Measurements from ENCODE around the gene KRT24. TPM values are rescaled to one million over a fixed set of nuclear protein-coding genes. Genes with fewer than 3 reads are reported as not detected.
"Not testable (repeated sequence)": the region's sequence is repeated elsewhere in the genome, so short reads cannot be mapped to it uniquely, and the experiment has no call there.

The KRT24 gene
- total RNA-seq: under 1 TPM in 1 of 4 donors, not detected in 3; 0.20 TPM

DNA sequence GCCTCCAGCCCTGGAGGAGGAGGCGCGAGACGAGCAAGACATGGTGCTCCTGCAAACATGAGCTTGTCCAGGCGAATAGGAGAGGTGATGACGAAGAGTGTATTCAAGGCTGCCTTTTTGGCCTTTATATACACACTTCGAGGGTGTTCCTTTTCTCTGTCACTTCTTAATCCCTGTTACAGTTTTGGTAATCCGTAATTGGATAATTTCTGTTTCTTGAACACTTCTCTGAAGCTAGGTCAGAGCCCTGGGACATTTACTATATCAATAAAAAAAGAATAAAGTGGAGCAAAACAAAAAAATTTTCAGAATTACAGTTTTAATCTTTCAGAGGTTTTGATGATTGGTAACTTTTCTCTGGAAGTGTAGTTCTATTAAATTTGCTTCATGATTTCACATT, at the start of gene KRT24:
KRT24 (minus strand) TSS at position 101 of the 400 bp plus-strand sequence; CDS start at position 42, 59 bp downstream.
- no peak for DNase-seq (ENCODE audit: low spot score in 2 of 2)
- Histone ChIP-seq H3K4me1 (peaks cover 0 to 32% (median 0%) of the 10 kb centered on the region in 4 donors), H3K27ac (no peak within 1 kb of the TSS), H3K36me3 (no peaks in the 10 kb centered on the region), H3K4me3 (no peak within 1 kb of the TSS), H3K27me3 (no peaks in the 10 kb centered on the region), H3K9me3 (no peaks in the 10 kb centered on the region)
- WGBS, 2 donors: 86 to 93% methylated on average over 7 of the region's 7 CpGs
- TF ChIP-seq, protein P1, sequence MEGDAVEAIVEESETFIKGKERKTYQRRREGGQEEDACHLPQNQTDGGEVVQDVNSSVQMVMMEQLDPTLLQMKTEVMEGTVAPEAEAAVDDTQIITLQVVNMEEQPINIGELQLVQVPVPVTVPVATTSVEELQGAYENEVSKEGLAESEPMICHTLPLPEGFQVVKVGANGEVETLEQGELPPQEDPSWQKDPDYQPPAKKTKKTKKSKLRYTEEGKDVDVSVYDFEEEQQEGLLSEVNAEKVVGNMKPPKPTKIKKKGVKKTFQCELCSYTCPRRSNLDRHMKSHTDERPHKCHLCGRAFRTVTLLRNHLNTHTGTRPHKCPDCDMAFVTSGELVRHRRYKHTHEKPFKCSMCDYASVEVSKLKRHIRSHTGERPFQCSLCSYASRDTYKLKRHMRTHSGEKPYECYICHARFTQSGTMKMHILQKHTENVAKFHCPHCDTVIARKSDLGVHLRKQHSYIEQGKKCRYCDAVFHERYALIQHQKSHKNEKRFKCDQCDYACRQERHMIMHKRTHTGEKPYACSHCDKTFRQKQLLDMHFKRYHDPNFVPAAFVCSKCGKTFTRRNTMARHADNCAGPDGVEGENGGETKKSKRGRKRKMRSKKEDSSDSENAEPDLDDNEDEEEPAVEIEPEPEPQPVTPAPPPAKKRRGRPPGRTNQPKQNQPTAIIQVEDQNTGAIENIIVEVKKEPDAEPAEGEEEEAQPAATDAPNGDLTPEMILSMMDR (IDR thresholded peaks at IDR 0.05): no peak
- TF ChIP-seq POLR2A (IDR thresholded peaks at IDR 0.05): no peak
- no peak for TF ChIP-seq EP300 (IDR thresholded peaks at IDR 0.05)

DNA sequence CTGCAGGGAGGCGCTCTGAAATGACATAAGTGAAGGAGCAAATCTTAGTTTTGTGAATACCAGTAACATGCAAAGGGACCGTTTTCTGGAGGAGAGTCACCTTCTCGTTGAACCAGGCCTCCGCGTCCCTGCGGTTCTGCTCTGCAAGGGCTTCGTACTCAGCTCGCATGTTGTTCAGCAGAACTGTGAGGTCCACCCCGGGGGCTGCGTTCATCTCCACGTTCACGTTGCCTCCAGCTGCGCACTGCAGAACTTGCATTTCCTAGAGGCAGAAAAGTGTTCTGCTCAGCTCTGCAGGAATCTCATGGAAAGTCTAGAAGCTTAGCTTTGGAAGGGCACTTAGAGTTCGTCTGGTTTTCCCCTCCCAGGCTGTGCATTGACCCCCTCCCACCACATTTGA, 47.5 kb upstream of the KRT24 start:
- Histone ChIP-seq H3K9me3 (no peaks in the 10 kb centered on the region), H3K4me3 (no peak overlapping the region), H3K36me3 (no peaks in the 10 kb centered on the region), H3K27me3 (peaks cover 0 to 6% of the 10 kb centered on the region in 2 donors), H3K4me1 (no peaks in the 10 kb centered on the region), H3K27ac (no peak overlapping the region)
- no peak for TF ChIP-seq EP300 (IDR thresholded peaks at IDR 0.05)
- TF ChIP-seq, protein P1 (IDR thresholded peaks at IDR 0.05): no peak
- TF ChIP-seq POLR2A (IDR thresholded peaks at IDR 0.05): no peak
- 79 to 86% methylated on average over 14 of the region's 14 CpGs for WGBS, 2 donors
- DNase-seq (ENCODE audit: low spot score in 2 of 2): no peak

- no peak for DNase-seq (ENCODE audit: low spot score in 2 of 2)
- Histone ChIP-seq H3K4me3 (no peak overlapping the region), H3K27ac (no peak overlapping the region), H3K9me3 (no peaks in the 10 kb centered on the region), H3K36me3 (no peaks in the 10 kb centered on the region), H3K4me1 (no peaks in the 10 kb centered on the region), H3K27me3 (peaks cover 0 to 6% of the 10 kb centered on the region in 2 donors)
- WGBS, 2 donors: 72 to 81% methylated on average over 6 of the region's 6 CpGs
- TF ChIP-seq EP300 (IDR thresholded peaks at IDR 0.05) (no peak), POLR2A (IDR thresholded peaks at IDR 0.05) (no peak)
- TF ChIP-seq, protein P1 (IDR thresholded peaks at IDR 0.05): no peak
Observed at GRCh38 chr17:40750391-40750790, 46.8 kb upstream of the KRT24 start.

- H3K27me3 ChIP-seq; H3K9me3 ChIP-seq; H3K4me1 ChIP-seq; H3K27ac ChIP-seq; DNase-seq (ENCODE audit: low spot score in 2 of 2); H3K36me3 ChIP-seq; H3K4me3 ChIP-seq: not testable (repeated sequence)
- 80 to 83% methylated on average over 1 of the region's 1 CpG for WGBS, 2 donors
Observed at GRCh38 chr17:40748666-40749065, 45.1 kb upstream of the KRT24 start.

DNA sequence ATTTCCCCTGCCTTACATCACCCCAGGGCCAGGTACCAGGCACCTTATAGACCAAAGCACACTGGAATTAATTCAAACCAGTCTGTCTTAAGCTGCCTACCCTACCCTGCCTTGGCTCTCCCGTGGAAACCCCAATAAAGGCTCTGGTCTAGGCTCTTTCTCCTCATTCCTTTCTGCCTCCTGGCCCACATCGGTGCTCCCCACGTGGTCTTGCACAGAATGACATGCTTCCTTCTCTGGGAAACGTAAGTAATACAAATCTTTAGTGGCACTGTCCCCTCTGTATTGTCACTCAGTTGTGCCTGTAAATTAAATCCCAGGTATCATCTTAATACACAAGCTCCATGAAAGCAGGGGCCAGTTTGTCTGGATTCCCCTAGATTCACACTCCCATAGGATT, 35.0 kb upstream of the KRT24 start:
- TF ChIP-seq, protein P1 (IDR thresholded peaks at IDR 0.05): no peak
- TF ChIP-seq EP300 (IDR thresholded peaks at IDR 0.05) (no peak), POLR2A (IDR thresholded peaks at IDR 0.05) (no peak)
- Histone ChIP-seq H3K36me3 (no peaks in the 10 kb centered on the region), H3K4me3 (no peak overlapping the region), H3K27ac (no peak overlapping the region), H3K27me3 (no peaks in the 10 kb centered on the region), H3K4me1 (no peaks in the 10 kb centered on the region), H3K9me3 (peaks cover 0 to 14% (median 2%) of the 10 kb centered on the region in 4 donors)
- no peak for DNase-seq (ENCODE audit: low spot score in 2 of 2)
- 57 to 62% methylated on average over 4 of the region's 4 CpGs for WGBS, 2 donors

DNA sequence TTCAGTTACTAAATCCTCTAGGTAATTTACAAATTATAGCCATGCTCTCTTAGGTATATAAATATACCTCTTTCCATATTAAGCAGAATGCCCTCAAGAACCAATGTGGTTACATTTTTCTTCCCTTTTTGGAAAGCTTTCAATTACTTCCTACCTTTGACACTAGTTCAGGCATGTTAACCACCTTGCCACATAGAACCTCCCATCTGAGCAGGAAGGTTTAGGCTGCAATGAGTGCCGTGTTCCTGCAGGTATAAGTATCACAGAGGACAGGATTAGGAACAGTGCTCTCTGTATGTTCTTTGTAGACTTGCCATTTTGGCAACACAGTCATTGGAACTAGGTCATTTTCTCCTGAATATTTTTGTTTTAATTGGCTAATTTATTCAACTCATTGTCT, 31.5 kb upstream of the KRT24 start:
- no peaks in the 10 kb centered on the region for H3K4me1 ChIP-seq
- TF ChIP-seq EP300 (IDR thresholded peaks at IDR 0.05): no peak
- TF ChIP-seq, protein P1 (IDR thresholded peaks at IDR 0.05): no peak
- no peak for TF ChIP-seq POLR2A (IDR thresholded peaks at IDR 0.05)
- no peak overlapping the region for H3K27ac ChIP-seq
- H3K27me3 ChIP-seq: no peaks in the 10 kb centered on the region
- DNase-seq (ENCODE audit: low spot score in 2 of 2): no peak
- H3K9me3 ChIP-seq: no peaks in the 10 kb centered on the region
- no peaks in the 10 kb centered on the region for H3K36me3 ChIP-seq
- WGBS, 2 donors: 82 to 85% methylated on average over 1 of the region's 1 CpG
- H3K4me3 ChIP-seq: no peak overlapping the region
